ENCODE results near the gene ZGPAT.
"Not testable (repeated sequence)": the region's sequence is repeated elsewhere in the genome, so short reads cannot be mapped to it uniquely, and the experiment has no call there.

The ZGPAT gene

GRCh38 chr20:63707558-63708300, at the start of gene ZGPAT, which contains the start of gene ARFRP1:
Gene ZGPAT (plus strand): TSS chr20:63708039. CDS start chr20:63708581, 542 bp downstream.
Gene ARFRP1 (minus strand): TSS chr20:63707976. CDS start chr20:63707091, 885 bp downstream.
- peak; percentile 66 for DNase-seq (ENCODE audit: low read depth)

- no peak for DNase-seq (ENCODE audit: low read depth)
These were observed 49.1 kb upstream of the ZGPAT start for GRCh38 chr20:63658749-63659187.

- no peak for DNase-seq (ENCODE audit: low read depth)
These were observed 48.5 kb upstream of the ZGPAT start for GRCh38 chr20:63659370-63659769.

- not testable (repeated sequence) for DNase-seq (ENCODE audit: low read depth)
These were observed 47.7 kb upstream of the ZGPAT start for GRCh38 chr20:63660174-63660573.

GRCh38 chr20:63660622-63661021, 47.2 kb upstream of the ZGPAT start:
- DNase-seq (ENCODE audit: low read depth), result no peak

GRCh38 chr20:63661108-63661507, 46.7 kb upstream of the ZGPAT start:
- no peak for DNase-seq (ENCODE audit: low read depth)

- DNase-seq (ENCODE audit: low read depth), result no peak
These were observed 45.7 kb upstream of the ZGPAT start for GRCh38 chr20:63661959-63662812.

- no peak for DNase-seq (ENCODE audit: low read depth)
These were observed 45.0 kb upstream of the ZGPAT start for GRCh38 chr20:63662813-63663189.

- DNase-seq (ENCODE audit: low read depth), result no peak
These were observed 44.3 kb upstream of the ZGPAT start for GRCh38 chr20:63663332-63664066.

- no peak for DNase-seq (ENCODE audit: low read depth)
These were observed 43.5 kb upstream of the ZGPAT start for GRCh38 chr20:63664143-63664851.

GRCh38 chr20:63664861-63665594, 42.8 kb upstream of the ZGPAT start:
- no peak for DNase-seq (ENCODE audit: low read depth)

- no peak for DNase-seq (ENCODE audit: low read depth)
These were observed 42.1 kb upstream of the ZGPAT start for GRCh38 chr20:63665708-63666107.

GRCh38 chr20:63667858-63668257, 40.0 kb upstream of the ZGPAT start:
- no peak for DNase-seq (ENCODE audit: low read depth)

- no peak for DNase-seq (ENCODE audit: low read depth)
These were observed 39.5 kb upstream of the ZGPAT start for GRCh38 chr20:63668351-63668750.

GRCh38 chr20:63671695-63672094, 36.1 kb upstream of the ZGPAT start:
- not testable (repeated sequence) for DNase-seq (ENCODE audit: low read depth)

GRCh38 chr20:63672666-63673065, 35.2 kb upstream of the ZGPAT start:
- DNase-seq (ENCODE audit: low read depth), result no peak

GRCh38 chr20:63673951-63674350, 33.9 kb upstream of the ZGPAT start:
- DNase-seq (ENCODE audit: low read depth), result no peak

- no peak for DNase-seq (ENCODE audit: low read depth)
These were observed 32.0 kb upstream of the ZGPAT start for GRCh38 chr20:63675681-63676368.

GRCh38 chr20:63678071-63678470, 29.8 kb upstream of the ZGPAT start:
- no peak for DNase-seq (ENCODE audit: low read depth)

Measured in stimulated activated CD8-positive, alpha-beta memory T cell treated with anti-CD3 and anti-CD28 coated beads, Interleukin-15, amount 100 ng/mL, for 1 hour (primary cell).